Measurements from ENCODE around the gene CPLX1. TPM values are rescaled to one million over a fixed set of nuclear protein-coding genes. Genes with fewer than 3 reads are reported as not detected.

The CPLX1 gene
- total RNA-seq, 1 donor from 2014 or later = not detected

DNA sequence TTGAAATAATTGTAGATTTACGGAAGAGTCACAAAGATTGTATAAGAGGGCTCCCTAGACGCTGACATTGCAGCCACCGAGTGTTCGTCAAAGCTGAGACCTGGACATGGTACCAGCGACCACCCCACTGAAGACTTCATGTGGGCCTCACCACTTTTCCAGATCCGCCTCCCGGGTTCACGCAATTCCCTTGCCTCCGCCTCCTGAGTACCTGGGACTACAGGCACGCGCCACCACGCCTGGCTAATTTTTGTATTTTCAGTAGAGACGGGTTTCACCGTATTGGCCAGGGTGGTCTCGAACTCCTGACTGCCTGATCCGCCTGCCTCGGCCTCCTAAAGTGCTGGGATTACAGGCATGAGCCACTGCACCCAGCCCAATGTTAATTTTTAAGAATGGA lies 29.7 kb downstream of the CPLX1 start:
- CTCF ChIA-PET = no interaction called here
- TF ChIP-seq, protein P1, sequence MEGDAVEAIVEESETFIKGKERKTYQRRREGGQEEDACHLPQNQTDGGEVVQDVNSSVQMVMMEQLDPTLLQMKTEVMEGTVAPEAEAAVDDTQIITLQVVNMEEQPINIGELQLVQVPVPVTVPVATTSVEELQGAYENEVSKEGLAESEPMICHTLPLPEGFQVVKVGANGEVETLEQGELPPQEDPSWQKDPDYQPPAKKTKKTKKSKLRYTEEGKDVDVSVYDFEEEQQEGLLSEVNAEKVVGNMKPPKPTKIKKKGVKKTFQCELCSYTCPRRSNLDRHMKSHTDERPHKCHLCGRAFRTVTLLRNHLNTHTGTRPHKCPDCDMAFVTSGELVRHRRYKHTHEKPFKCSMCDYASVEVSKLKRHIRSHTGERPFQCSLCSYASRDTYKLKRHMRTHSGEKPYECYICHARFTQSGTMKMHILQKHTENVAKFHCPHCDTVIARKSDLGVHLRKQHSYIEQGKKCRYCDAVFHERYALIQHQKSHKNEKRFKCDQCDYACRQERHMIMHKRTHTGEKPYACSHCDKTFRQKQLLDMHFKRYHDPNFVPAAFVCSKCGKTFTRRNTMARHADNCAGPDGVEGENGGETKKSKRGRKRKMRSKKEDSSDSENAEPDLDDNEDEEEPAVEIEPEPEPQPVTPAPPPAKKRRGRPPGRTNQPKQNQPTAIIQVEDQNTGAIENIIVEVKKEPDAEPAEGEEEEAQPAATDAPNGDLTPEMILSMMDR (IDR thresholded peaks at IDR 0.05) = no peak
- ATAC-seq (ENCODE audit: low read depth) (no peak), DNase-seq (no peak)
- intact Hi-C loops (cut with micrococcal nuclease) = no loop called here
- H3K4me1 Mint-ChIP-seq = peaks cover 25% of the 10 kb centered on the region
- no peaks in the 10 kb centered on the region for H3K36me3 Mint-ChIP-seq (ENCODE audit: low read depth)
- peaks cover 41% of the 10 kb centered on the region for H3K27me3 Mint-ChIP-seq
- no peak overlapping the region for H3K27ac Mint-ChIP-seq
- H3K9me3 Mint-ChIP-seq = no peaks in the 10 kb centered on the region
- POLR2A ChIA-PET = no interaction called here
- no peak overlapping the region for H3K4me3 Mint-ChIP-seq

DNA sequence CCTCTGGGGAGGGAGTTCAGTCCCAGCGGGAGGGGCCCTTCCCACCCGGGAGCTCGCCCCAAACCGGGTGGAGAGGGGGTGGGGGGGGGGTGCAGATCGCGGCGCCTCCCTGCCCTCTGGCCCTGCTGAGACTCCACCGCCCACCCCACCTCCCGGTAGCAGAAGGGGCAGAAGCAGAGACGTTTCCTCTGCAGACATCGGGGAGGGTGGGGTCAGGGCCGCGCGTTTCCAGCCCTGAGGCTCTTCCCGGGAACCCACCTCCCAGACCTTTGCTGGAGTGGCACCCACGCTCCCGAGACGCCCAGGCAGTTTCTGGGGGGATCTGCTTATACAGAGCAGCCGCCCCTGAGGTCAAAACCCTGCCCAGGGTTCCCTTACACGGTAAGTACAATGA lies 30.2 kb downstream of the CPLX1 start:
- no peak overlapping the region for H3K27ac Mint-ChIP-seq
- POLR2A ChIA-PET = interaction anchor here (0.6 to 0.7 kb wide), 2 partner anchors 27 to 192 kb away, joined by 3 read pairs; no protein-coding TSS in a partner anchor
- CTCF ChIA-PET = no interaction called here
- intact Hi-C loops (cut with micrococcal nuclease) = no loop called here
- no peaks in the 10 kb centered on the region for H3K9me3 Mint-ChIP-seq
- H3K36me3 Mint-ChIP-seq (ENCODE audit: low read depth) = no peaks in the 10 kb centered on the region
- H3K4me3 Mint-ChIP-seq = no peak overlapping the region
- peaks cover 25% of the 10 kb centered on the region for H3K4me1 Mint-ChIP-seq
- ATAC-seq (ENCODE audit: low read depth) = no peak
- TF ChIP-seq, protein P1 (IDR thresholded peaks at IDR 0.05) = no peak
- no peak for DNase-seq
- peaks cover 42% of the 10 kb centered on the region for H3K27me3 Mint-ChIP-seq

DNA sequence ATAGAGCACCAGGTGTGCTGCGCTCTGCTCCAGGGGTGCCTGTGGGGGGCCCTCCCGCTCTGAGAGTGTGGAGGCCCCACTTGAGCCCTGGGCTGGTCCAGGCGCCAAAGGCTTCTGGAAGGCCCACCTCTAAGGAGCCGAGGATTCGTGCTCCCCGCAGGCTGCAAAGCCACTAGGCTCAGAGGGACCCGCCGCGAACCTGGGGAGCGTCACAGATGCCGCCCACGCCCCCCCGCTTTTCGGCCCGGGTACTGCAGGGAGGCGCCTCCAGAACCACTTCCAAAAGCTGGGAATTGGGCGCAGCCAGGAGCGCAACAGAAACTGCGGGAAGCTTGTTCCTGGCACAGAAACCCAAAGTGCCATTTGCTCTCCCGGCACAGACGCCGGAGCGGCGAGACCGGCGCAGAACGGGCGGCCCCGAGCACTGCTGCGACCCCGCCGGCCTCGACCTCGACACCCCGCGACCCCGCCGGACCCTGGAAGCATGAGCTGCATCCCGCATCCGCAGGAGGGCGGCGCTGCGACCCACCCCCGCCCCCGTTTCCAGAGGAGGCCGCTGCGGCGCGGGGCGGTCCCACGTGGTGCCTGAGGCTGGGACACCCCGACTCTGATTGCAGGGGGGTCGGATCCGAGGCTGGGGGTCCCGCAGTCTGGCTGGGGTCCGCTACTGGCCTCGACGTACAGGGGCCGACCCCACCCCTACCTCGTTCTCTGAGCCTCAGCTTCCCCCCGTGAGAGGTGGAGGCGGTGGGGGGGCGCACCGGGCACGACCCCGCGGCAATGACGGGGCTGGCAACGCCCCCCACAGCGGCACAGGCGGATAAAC lies 30.8 kb downstream of the CPLX1 start:
- H3K9me3 Mint-ChIP-seq = no peaks in the 10 kb centered on the region
- H3K36me3 Mint-ChIP-seq (ENCODE audit: low read depth) = no peaks in the 10 kb centered on the region
- TF ChIP-seq, protein P1 (IDR thresholded peaks at IDR 0.05) = no peak
- no peak overlapping the region for H3K27ac Mint-ChIP-seq
- DNase-seq = no peak
- ChIA-PET POLR2A (interaction anchor here (0.6 to 0.7 kb wide), 3 partner anchors 11 to 192 kb away, joined by 3 read pairs; no protein-coding TSS in a partner anchor), CTCF (no interaction called here)
- ATAC-seq (ENCODE audit: low read depth) = no peak
- intact Hi-C loops (cut with micrococcal nuclease) = no loop called here
- peak overlapping the region; percentile 64 for H3K4me3 Mint-ChIP-seq
- peaks cover 46% of the 10 kb centered on the region for H3K27me3 Mint-ChIP-seq
- peaks cover 25% of the 10 kb centered on the region for H3K4me1 Mint-ChIP-seq

DNA sequence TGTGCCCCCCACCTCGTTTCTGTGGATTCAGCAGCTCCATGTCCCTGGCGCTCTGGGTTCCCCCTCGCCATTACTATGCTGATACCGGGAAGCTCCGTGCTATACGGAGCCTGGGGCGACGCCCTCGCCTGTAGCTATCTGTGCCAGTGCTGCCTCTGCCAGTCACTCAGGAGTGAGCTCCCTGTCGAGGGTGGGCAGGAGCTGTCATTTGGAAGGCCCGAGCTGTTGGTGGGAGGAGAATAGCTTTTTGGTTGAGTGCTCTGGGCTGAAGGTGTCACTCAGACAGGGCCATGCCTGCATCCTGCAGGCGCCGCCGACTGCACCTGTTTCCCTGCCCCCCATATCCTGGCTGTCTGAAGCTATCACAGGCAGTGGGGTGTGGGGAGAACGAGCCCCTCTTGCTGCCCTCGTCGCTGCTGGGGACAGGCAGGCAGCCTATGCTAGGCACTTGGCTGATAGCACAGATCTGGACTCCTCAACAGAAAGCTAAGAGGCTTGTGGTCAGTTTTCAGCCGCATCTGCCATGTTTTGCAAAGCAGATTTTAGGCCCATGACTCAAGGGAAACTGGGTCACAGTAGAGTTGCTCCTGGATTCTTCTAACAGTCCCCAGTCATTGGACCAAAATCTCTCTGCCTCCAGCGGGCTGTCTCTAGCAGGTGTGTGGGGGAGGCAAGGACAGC lies 31.8 kb downstream of the CPLX1 start:
- POLR2A ChIA-PET = interaction anchor here (0.6 to 1.1 kb wide), 2 partner anchors 10 to 12 kb away, joined by 3 to 5 read pairs; no protein-coding TSS in a partner anchor
- CTCF ChIA-PET = interaction anchor here (0.9 kb wide), 1 partner anchor 12 kb away, joined by 3 read pairs; no protein-coding TSS in a partner anchor
- DNase-seq (no peak), ATAC-seq (ENCODE audit: low read depth) (no peak)
- TF ChIP-seq, protein P1 (IDR thresholded peaks at IDR 0.05) = no peak
- Mint-ChIP-seq H3K4me1 (peaks cover 24% of the 10 kb centered on the region), H3K27me3 (peaks cover 40% of the 10 kb centered on the region), H3K4me3 (peak overlapping the region; percentile 46), H3K27ac (no peak overlapping the region), H3K36me3 (ENCODE audit: low read depth) (no peaks in the 10 kb centered on the region), H3K9me3 (no peaks in the 10 kb centered on the region)
- intact Hi-C loops (cut with micrococcal nuclease) = no loop called here
